Neutrophil (primary cell): Measurements from ENCODE around the gene LSM3.

ENCODE experiments used
- H3K27ac ChIP-seq: fragments of 200-600 bp; sonication (generic); 2 replicates; pipeline ENCODE4 v1.5.1; 2016; ENCODE audit warnings: mild to moderate bottlenecking, moderate library complexity
- H3K27me3 ChIP-seq: fragments of 200-600 bp; sonication (generic); 2 replicates; pipeline ENCODE4 v1.6.0; 2016; ENCODE audit warnings: mild to moderate bottlenecking
- H3K36me3 ChIP-seq: fragments of 200-600 bp; sonication (generic); 2 replicates; pipeline ENCODE4 v1.5.1; 2017
- H3K4me1 ChIP-seq, 2 experiments: fragments of 200-600 bp in 1 of 2; sonication (generic) in 1 of 2; 1 replicate in 1 of 2; 2 replicates in 1 of 2; pipeline versions ENCODE4 v1.5.1 to v1.6.1; 2013 to 2016; ENCODE audit warnings: low read depth in 1 of 2, low read length in 1 of 2, mild to moderate bottlenecking in 1 of 2, moderate library complexity in 1 of 2; ENCODE audit not compliant: control insufficient read depth in 1 of 2, insufficient read depth in 1 of 2
- H3K4me3 ChIP-seq, 2 experiments: fragments of 200-600 bp in 1 of 2; sonication (generic) in 1 of 2; 1 replicate in 1 of 2; 2 replicates in 1 of 2; pipeline ENCODE4 v1.5.1; 2013 to 2016; ENCODE audit warnings: low read depth in 1 of 2, low read length in 1 of 2, mild to moderate bottlenecking in 1 of 2, moderate library complexity in 1 of 2
- H3K9me3 ChIP-seq: fragments of 200-600 bp; sonication (generic); 2 replicates; pipeline ENCODE4 v1.5.1; 2016
- TF ChIP-seq, protein P1 (sequence below): fragments of 200-600 bp; sonication (generic); IDR thresholded peaks from 2 replicates; pipeline ENCODE4 v1.5.1; 2016; ENCODE audit warnings: antibody characterized with exemption

The LSM3 gene

DNA sequence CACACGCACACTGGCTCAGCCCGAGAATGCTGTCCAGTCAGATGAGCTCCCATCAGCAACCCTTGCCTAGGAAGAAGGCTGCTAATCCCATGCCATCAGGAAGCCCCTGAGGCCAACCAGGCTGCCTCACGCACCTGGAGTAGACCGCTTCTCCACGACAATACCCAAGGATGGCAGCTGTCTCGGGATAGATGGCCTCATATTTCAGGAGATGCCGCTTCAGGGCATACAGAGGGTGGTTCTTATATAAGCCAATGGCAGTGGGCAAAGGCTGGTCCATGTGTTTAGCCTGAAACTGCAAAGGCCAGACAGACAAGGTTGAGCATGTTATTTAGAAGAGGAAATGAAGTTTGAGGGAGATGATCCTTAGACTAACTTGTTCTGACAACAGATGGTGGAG, 22.4 kb upstream of the LSM3 start:
- Histone ChIP-seq H3K4me1 (no peaks in the 10 kb centered on the region), H3K27me3 (no peaks in the 10 kb centered on the region), H3K36me3 (peaks cover 81% of the 10 kb centered on the region), H3K27ac (no peak overlapping the region), H3K9me3 (no peaks in the 10 kb centered on the region), H3K4me3 (no peak overlapping the region)
- TF ChIP-seq, protein P1, sequence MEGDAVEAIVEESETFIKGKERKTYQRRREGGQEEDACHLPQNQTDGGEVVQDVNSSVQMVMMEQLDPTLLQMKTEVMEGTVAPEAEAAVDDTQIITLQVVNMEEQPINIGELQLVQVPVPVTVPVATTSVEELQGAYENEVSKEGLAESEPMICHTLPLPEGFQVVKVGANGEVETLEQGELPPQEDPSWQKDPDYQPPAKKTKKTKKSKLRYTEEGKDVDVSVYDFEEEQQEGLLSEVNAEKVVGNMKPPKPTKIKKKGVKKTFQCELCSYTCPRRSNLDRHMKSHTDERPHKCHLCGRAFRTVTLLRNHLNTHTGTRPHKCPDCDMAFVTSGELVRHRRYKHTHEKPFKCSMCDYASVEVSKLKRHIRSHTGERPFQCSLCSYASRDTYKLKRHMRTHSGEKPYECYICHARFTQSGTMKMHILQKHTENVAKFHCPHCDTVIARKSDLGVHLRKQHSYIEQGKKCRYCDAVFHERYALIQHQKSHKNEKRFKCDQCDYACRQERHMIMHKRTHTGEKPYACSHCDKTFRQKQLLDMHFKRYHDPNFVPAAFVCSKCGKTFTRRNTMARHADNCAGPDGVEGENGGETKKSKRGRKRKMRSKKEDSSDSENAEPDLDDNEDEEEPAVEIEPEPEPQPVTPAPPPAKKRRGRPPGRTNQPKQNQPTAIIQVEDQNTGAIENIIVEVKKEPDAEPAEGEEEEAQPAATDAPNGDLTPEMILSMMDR: no peak

DNA sequence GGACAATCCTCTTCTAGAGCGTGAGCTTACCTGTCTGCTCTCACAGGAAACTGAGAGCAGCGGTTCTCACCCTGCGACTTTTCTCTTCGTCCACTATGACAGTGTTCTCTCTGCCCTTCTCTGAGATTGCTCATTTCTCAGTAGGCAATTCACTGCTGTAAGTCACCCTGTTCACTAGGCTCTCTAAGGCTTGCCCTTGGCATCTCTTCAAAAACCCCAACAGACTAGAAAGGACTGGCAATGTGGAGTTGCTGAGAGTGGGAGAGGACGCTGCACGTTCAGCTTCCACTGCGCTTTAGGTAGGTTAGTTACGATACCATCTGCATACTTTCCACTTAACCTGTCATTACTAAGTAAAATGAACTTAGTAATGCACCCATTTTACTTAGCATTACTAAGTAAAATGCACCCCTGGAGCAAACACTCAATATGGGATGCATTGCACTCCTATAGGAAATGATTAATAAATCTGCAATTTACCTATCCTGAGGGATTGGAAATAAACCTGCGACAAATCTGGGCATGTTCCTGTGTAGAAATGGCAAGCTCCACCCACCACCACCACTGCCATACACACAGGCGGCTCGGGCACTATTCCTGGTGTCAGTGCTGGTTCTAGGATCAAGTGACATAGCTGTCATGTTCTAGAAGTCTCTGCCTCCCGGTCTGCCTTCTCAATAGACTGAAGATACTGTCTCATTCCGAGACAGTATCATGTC, 21.6 kb upstream of the LSM3 start:
- TF ChIP-seq, protein P1: no peak
- no peak overlapping the region for H3K27ac ChIP-seq
- H3K27me3 ChIP-seq: no peaks in the 10 kb centered on the region
- H3K9me3 ChIP-seq: no peaks in the 10 kb centered on the region
- H3K4me3 ChIP-seq: no peak overlapping the region
- peaks cover 73% of the 10 kb centered on the region for H3K36me3 ChIP-seq
- H3K4me1 ChIP-seq: peaks cover under 1 to 2% of the 10 kb centered on the region in 2 experiments

DNA sequence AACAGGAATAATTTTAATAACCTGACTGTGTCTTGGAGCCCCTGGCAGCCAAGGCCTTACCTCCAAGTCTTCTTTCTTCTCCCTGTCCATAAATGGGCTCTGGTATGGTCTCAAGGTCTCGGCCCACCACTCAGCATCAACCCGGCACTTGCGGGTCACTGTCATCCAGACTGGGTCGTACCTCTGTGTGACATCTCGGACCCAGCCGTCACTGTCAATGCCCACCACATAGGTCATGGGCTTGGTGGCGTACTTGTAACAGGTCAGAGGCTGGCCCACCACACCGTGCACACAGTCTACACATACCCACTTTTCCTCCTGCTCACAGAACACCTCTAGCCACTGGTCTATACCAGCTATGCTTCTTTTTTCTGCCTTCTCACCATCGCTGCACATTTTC, 20.7 kb upstream of the LSM3 start:
- peaks cover 66% of the 10 kb centered on the region for H3K36me3 ChIP-seq
- H3K27ac ChIP-seq: no peak overlapping the region
- no peaks in the 10 kb centered on the region for H3K27me3 ChIP-seq
- no peak overlapping the region for H3K4me3 ChIP-seq
- TF ChIP-seq, protein P1: no peak
- H3K9me3 ChIP-seq: no peaks in the 10 kb centered on the region
- peaks cover 5% of the 10 kb centered on the region in 2 experiments for H3K4me1 ChIP-seq

DNA sequence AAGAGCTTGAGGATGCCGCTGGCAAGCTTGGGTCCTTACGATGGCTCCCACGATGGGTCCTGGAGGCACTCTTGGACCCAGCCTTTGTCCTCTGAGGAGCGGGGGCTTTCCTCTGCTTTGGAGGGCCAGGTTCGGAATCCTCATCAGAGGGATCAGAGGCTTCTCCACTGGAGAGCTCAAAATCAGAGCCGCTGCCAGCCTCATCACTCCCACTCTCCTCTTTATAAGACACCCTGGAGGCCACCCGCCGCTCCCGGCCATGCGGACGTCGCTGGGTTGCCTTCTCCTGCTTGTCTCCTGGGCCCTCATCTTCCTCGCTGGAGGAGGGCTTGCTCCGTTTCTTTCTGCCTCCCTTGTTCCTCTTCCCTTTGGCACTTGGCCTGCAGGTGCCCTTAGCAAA, 20.2 kb upstream of the LSM3 start:
- TF ChIP-seq, protein P1: no peak
- H3K4me1 ChIP-seq: peaks cover 5% of the 10 kb centered on the region in 2 experiments
- no peak overlapping the region for H3K27ac ChIP-seq
- no peaks in the 10 kb centered on the region for H3K27me3 ChIP-seq
- H3K36me3 ChIP-seq: peaks cover 65% of the 10 kb centered on the region
- no peak overlapping the region for H3K4me3 ChIP-seq
- no peaks in the 10 kb centered on the region for H3K9me3 ChIP-seq

DNA sequence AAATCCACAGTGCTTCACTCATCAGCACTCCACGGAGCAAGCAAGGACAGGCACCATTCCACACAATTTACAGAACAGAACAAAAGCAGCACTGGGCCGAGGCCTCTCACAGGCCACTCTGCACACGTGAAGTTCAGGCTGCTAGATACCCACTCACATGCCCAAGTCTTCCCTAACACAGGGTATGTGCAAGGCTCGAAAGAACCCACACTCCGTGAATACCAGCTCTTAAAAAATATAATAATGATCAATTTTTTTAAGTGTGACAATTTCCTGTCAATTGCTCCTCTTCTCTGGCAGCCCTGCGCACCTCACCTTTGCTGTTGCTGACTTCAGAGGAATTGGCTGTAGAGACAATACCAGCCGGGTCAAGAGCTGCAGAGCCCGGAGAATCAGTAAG, 19.2 kb upstream of the LSM3 start:
- no peak overlapping the region for H3K27ac ChIP-seq
- H3K4me1 ChIP-seq: peaks cover 5% of the 10 kb centered on the region in 2 experiments
- H3K9me3 ChIP-seq: no peaks in the 10 kb centered on the region
- no peak overlapping the region for H3K4me3 ChIP-seq
- TF ChIP-seq, protein P1: no peak
- no peaks in the 10 kb centered on the region for H3K27me3 ChIP-seq
- peaks cover 65% of the 10 kb centered on the region for H3K36me3 ChIP-seq
